Measurements from ENCODE around the gene LSM2. TPM values are rescaled to one million over a fixed set of nuclear protein-coding genes. Genes with fewer than 3 reads are reported as not detected.

Gene LSM2
- total and polyA plus RNA-seq, 9 of the 15 experiments (the other 6 are each of a cell fraction or from before 2014, with no cell fraction given), result 154 to 407 (median 223) TPM

- TF ChIP-seq PKNOX1 (IDR thresholded peaks at IDR 0.05) (peak; percentile 79), SREBF2 (CRISPR knock-in tag; IDR thresholded peaks at IDR 0.05) (no peak), HMBOX1 (IDR thresholded peaks at IDR 0.05) (peak; percentile 55; the same call in 1 of the 2 replicates), ZNF57 (CRISPR knock-in tag; IDR thresholded peaks at IDR 0.05) (no peak), EP400 (IDR thresholded peaks at IDR 0.05) (peak; percentile 99), ZC3H11A (IDR thresholded peaks at IDR 0.05; ENCODE audit: low read depth, low read length) (0 out of 2 replicates have a peak, but pooled peaks have one; percentile 72), GTF2E2 (tag; IDR thresholded peaks at IDR 0.05) (peak; percentile 96; the same call in 1 of the 2 replicates), CTCFL (IDR thresholded peaks at IDR 0.05; ENCODE audit: borderline replicate concordance, insufficient read depth, low read depth, low read length, poor library complexity, severe bottlenecking) (peak; percentile 100), ZZZ3 (IDR thresholded peaks at IDR 0.05) (peak; percentile 70; the same call in 1 of the 2 replicates), ZNF717 (CRISPR knock-in tag; IDR thresholded peaks at IDR 0.05) (no peak), ZNF583 (CRISPR knock-in tag; IDR thresholded peaks at IDR 0.05) (peak; percentile 94), MGA (IDR thresholded peaks at IDR 0.05) (no peak)
Measured at GRCh38 chr6:31795616-31796298, 11.0 kb downstream of the LSM2 start, which contains the start of gene VARS1 (continued).
